NB4 (cell line): ENCODE measurements around the gene MS4A4A.

ENCODE experiments used
- CTCF ChIP-seq: IDR thresholded peaks from one replicate; pipeline ENCODE4 v1.5.1; 2012; ENCODE audit warnings: low read depth, low read length
- POLR2A ChIP-seq: IDR thresholded peaks from 2 replicates; pipeline ENCODE4 v1.6.1; 2011; ENCODE audit warnings: mild to moderate bottlenecking; ENCODE audit not compliant: insufficient read length; ENCODE audit errors: extremely low read depth
- TF ChIP-seq, protein P1 (sequence below): IDR thresholded peaks from 2 replicates; pipeline ENCODE4 v1.6.1; 2011; ENCODE audit warnings: low read depth, low read length

- TF ChIP-seq POLR2A (no peak), CTCF (no peak)
- TF ChIP-seq, protein P1, sequence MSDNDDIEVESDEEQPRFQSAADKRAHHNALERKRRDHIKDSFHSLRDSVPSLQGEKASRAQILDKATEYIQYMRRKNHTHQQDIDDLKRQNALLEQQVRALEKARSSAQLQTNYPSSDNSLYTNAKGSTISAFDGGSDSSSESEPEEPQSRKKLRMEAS: no peak
Measured at GRCh38 chr11:60310407-60310998, 30.0 kb downstream of the MS4A4A start.
